H1 (cell line): ENCODE data around the gene PCID2.

Experiments used
- CTCF ChIP-seq, 3 experiments: IDR thresholded peaks; 1 replicate in 2 of 3; 2 replicates in 1 of 3; pipeline versions ENCODE4 v1.5.1 to v1.6.1; 2011; ENCODE audit warnings: low read length in 3 of 3, mild to moderate bottlenecking in 3 of 3, inconsistent platforms in 2 of 3, low read depth in 1 of 3, moderate library complexity in 1 of 3; ENCODE audit not compliant: insufficient read depth in 1 of 3; ENCODE audit errors: control extremely low read depth in 1 of 3
- EZH2 ChIP-seq: fragments of 200-600 bp; sonication (generic); IDR thresholded peaks from 2 replicates; pipeline ENCODE4 v1.7.1; 2012; ENCODE audit warnings: low read depth, mild to moderate bottlenecking, moderate library complexity, low read length, inconsistent platforms; ENCODE audit not compliant: severe bottlenecking
- GABPA ChIP-seq: IDR thresholded peaks from 2 replicates; pipeline ENCODE4 v1.6.1; 2011; ENCODE audit warnings: mild to moderate bottlenecking, low read length, moderate library complexity, borderline replicate concordance; ENCODE audit not compliant: insufficient read depth
- HDAC6 ChIP-seq: IDR thresholded peaks from one replicate; pipeline ENCODE4 v1.7.1; 2012; ENCODE audit warnings: low read depth, mild to moderate bottlenecking, inconsistent platforms, low read length, moderate library complexity
- MAX ChIP-seq: IDR thresholded peaks from 2 replicates; pipeline ENCODE4 v1.6.1; 2012; ENCODE audit warnings: inconsistent platforms
- RFX5 ChIP-seq: IDR thresholded peaks from 2 replicates; pipeline ENCODE4 v1.6.1; 2011; ENCODE audit warnings: low read depth, low read length, improper control_type of control experiment, borderline replicate concordance
- TAF1 ChIP-seq: IDR thresholded peaks from 2 replicates; pipeline ENCODE4 v1.6.1; 2011; ENCODE audit warnings: mild to moderate bottlenecking, low read depth, low read length

- TF ChIP-seq CTCF (IDR thresholded peaks at IDR 0.05; ENCODE audit: control extremely low read depth in 1 of 3, insufficient read depth in 1 of 3, low read depth in 1 of 3, low read length in 3 of 3) = no peak
- no peak for TF ChIP-seq RFX5
- TF ChIP-seq GABPA = no peak
- TF ChIP-seq EZH2 = no peak
- TF ChIP-seq HDAC6 = no peak
- no peak for TF ChIP-seq TAF1
- TF ChIP-seq MAX = no peak
Observed at GRCh38 chr13:113137691-113138298, 70.7 kb downstream of the PCID2 start.
